LNCAP (cell line): ENCODE measurements around the gene SYNDIG1.

ENCODE experiments used
- TF ChIP-seq, protein P1 (sequence below): fragments of 450-650 bp; IDR thresholded peaks from 2 replicates; pipeline ENCODE4 v1.5.1; 2017; ENCODE audit warnings: mild to moderate bottlenecking

Gene SYNDIG1

DNA sequence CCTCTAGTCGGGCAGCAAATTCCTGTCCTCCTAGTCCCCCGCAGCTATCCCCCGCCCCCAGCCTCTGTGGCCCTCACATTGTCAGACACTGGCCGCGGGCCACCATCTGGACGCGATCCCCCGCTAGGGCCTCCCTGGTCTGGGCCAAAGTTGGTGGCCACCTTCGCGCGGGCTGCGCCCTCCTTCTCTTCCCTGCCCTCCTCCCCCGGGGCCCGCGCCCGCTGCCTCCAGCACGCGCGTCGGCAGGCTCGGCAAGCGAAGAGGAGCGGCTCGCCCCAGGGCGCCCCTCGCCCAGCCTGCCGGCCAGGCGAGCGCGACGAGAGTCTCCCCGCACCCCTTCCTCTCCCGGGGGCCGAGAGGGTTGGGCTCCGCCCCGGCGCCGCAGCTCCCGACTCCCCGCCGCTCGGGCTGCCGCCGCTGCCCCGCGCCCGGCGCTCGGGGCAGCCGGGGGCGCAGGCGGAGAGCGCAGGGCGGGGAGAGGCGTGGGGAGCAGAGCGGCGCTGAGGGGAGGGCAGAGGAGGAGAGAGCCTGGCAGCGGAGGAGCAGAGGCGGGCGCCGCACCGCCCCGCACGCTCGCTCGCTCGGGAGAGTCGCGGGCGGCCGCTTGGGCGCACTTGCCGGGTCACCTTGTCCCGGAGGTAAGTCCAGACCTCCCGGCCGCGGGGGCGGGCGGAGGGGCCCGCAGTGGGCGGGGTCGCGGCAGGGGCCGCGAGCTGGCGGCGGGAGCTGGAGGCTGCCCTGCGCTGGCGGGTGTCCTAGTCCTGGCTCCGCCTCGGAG, at the start of gene SYNDIG1:
Gene SYNDIG1 (plus strand): TSS at position 514 of the 778 bp plus-strand sequence. CDS start 73,469 bp downstream, outside the sequence.
- TF ChIP-seq, protein P1, sequence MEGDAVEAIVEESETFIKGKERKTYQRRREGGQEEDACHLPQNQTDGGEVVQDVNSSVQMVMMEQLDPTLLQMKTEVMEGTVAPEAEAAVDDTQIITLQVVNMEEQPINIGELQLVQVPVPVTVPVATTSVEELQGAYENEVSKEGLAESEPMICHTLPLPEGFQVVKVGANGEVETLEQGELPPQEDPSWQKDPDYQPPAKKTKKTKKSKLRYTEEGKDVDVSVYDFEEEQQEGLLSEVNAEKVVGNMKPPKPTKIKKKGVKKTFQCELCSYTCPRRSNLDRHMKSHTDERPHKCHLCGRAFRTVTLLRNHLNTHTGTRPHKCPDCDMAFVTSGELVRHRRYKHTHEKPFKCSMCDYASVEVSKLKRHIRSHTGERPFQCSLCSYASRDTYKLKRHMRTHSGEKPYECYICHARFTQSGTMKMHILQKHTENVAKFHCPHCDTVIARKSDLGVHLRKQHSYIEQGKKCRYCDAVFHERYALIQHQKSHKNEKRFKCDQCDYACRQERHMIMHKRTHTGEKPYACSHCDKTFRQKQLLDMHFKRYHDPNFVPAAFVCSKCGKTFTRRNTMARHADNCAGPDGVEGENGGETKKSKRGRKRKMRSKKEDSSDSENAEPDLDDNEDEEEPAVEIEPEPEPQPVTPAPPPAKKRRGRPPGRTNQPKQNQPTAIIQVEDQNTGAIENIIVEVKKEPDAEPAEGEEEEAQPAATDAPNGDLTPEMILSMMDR: no peak

DNA sequence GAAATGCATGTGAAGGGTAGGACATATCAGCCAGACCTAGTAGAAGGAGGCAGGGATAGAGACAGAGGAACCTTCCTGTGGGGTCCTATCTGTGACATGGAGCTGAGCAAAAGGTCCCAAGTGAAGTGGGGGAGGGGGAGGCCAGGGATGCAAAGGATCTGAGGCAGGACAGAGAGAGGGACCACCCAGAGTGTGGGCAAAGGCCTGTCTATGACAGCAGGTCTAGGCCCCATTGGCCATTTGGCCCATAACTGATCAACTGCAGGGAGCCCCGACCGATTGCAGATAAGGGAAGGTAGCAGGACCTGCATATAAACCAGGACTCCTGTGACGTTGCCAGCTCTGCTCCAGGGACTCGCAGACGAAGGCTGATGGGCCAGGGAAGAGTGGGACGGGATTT, 49.6 kb upstream of the SYNDIG1 start:
- TF ChIP-seq, protein P1: no peak

DNA sequence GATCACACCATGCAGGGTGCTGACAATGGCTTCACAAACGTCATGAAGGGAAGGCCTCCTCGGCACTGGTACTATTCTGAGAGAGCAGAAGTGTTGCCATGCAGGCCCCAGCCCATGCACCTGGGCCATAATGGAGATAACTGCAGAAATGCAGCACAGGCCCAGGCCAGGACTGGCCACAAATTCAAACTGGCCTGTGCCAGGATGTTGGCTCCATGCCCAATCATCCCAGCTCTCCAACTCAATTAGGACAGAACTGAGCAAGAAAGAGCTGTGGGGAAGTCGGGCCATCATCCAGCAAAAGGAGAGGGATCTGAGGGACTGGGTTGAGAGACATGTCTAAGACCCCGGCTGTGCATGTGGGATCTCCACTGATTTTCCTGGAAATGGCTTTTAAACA, 48.9 kb upstream of the SYNDIG1 start:
- TF ChIP-seq, protein P1: no peak

DNA sequence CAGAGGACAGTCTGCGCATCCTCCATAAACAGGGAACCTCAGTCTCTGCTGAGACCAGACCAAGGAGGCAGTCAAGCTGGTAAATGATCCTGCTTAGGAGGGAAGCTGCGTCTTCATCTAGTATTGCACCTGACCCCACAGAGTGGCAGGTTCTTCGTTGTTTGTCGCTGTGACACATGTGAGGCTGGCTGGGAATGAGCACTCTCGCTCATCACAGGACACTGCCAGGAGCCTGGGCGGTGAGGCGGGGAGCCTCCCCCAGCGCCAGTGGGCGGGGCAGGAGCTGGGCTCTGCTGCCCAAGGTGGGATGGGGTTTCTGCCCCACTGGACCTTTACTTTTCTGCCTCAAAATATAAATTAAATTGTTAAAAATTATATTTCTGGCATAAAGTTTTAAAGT, 48.4 kb upstream of the SYNDIG1 start:
- TF ChIP-seq, protein P1: no peak

DNA sequence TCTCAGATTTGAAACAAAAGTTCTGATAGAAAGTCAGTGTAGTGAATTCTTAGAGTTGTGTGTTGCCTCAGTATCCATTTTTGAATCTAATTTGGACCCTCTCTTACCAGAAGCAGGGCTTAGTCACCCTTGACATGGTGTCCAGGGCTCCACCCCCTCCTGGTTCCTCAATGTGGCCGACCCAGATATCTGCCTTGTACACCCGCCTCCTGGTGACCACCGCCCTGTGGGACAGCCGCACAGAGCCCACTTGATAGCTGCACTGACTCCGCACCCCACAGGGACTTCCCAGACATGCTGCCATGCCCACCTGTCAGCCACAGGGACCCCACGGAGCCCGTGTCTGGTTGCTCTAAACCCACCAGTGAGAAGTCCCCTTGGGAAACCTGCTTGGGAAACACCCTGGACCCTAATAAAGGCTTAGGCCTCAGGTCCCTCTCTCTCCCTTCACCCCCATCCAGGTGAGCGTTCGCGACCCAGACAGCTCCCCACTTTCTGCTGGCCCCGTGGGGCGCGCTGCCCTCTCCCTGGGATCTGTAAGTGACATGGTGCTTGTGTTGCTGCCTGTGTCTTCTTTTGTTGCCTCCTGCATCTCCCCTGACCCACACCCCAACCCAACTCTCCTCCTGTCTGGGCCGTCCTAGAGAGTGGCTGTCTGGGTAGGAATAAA, 47.2 kb upstream of the SYNDIG1 start:
- TF ChIP-seq, protein P1: no peak

DNA sequence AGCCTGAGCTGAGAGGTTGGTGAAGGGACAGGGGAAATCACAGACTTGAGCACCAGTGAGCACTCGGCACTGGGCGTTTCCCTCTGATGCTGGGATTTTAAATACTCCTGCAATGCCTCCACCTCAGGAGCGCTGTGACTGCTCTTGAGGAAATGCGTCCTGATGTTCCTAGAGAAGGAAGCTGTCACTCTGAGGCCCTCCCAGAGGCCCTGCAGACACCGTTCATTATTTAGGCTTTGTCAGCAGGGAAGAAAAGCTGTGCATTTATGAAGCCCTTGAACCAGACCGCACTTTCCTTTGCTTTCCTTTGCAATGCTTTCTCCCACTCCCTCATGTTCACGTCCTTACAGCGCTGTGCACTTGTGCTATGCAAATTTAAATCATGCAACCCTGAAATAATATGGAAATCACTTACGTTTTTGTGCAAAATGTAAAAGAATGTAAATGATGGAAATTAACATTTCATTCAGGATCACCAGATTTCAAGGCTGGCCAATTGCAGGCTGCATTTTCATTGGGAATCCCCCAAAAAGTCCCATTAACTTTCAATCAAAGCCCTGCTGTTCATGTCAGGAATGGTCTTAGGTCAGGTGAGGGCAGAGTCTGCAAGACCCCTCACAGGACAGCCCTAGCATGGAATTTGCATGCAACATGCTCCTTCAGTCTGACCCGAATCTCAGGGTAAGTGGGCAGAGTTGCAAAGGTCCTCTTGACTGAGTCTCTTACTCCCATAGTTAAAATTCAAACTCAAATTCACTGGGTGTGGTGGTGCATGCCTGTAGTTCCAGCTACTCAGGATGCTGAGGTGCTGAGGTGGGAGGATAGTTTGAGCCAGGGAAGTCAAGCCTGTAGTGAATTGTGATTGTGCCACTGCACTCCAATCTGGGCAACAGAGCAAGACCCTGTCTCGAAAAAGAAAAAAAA, 45.8 kb upstream of the SYNDIG1 start:
- TF ChIP-seq, protein P1: no peak

DNA sequence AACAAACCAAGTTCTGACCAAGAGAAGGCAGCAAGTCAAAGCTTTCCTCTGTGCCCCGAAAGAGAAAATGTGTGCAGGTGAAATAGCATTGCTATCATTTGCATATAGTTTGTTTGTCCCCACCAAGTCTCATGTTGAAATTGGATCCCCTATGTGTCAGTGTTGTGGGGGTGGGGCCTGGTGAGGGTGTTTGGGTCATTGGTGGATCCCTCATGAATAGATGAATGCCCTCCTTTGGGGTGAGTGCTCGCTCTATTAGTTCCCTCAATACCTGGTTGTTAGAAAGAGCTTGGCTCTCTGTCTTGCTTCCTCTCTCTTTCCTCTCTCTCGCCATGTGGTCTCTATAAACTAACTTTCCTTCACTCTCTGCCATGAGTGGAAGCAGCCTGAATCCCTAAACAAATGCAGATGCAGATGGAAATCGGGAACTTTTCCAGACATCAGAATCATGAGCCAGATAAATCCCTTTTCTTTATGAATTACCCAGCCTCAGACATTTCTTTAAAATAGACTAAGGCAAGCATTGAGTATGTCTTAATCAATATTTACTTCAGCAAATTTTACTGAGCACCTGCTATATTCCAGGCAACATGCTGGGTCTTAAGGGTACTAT, 43.8 kb upstream of the SYNDIG1 start:
- TF ChIP-seq, protein P1: no peak
